SIG-M5 treated with dmso at 0.1 percent for 504 hours (cell line): ENCODE results near the gene GTF2H4.
"Not testable (repeated sequence)": the region's sequence is repeated elsewhere in the genome, so short reads cannot be mapped to it uniquely, and the experiment has no call there.

Experiments used
- DNase-seq: peaks from one replicate; lab custom pipeline; 2025; ENCODE audit not compliant: unreplicated experiment; lab: John Stamatoyannopoulos, UW

The GTF2H4 gene

DNA sequence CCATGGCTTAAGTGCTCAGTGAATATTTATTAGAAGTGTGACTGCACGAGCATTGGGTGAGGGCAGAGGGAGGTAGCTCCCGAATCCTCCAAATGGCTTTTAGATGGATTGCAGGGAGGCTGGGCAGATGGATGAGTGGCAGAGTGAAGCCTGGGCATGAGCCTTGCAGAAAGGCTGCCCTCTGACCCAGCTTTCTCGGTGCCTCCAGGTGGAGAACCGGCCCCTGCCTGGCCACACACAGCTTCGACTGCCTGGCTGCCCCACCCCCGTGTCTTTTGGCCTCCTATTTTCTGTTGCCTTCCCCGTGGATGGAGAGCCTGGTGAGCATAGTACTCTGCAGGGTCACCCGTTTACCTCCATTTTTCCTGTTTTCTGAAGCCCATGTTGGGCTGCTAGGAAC lies 9.5 kb downstream of the GTF2H4 start:
- DNase-seq = no peak

DNA sequence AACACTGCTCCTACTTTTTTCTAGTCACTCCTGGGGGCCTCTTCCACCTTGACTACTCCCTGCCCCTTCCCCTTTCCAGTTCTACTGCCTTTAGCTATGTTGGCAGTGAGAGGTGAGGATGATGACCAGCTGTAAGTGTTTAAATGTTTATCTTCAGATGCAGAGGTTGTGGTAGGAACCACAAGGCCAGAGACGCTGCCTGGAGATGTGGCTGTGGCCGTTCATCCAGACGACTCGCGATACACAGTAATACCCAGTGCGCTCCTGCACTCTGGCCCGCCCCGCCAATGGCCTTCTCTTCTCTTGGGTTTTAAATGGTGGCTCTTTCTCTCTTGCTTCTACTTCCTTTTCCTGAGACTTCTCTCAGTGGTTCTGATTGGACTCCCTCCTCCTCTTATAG lies 10.7 kb downstream of the GTF2H4 start:
- no peak for DNase-seq

DNA sequence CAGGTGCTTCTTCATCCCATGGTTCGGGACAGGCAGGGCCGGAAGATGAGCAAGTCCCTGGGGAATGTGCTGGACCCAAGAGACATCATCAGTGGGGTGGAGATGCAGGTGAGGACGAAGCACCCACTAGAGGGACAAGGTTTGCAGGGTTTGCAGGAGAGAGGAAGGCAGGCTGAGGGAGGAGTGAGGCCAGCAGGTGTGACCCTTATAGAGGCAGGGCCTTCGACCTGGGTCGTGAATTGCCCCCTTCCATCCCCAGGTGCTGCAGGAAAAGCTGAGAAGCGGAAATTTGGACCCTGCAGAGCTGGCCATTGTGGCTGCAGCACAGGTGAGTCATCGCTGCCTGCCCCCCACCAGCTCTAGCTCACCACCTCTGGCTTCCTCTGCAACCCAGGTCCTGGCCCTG lies 14.4 kb downstream of the GTF2H4 start:
- no peak for DNase-seq

DNA sequence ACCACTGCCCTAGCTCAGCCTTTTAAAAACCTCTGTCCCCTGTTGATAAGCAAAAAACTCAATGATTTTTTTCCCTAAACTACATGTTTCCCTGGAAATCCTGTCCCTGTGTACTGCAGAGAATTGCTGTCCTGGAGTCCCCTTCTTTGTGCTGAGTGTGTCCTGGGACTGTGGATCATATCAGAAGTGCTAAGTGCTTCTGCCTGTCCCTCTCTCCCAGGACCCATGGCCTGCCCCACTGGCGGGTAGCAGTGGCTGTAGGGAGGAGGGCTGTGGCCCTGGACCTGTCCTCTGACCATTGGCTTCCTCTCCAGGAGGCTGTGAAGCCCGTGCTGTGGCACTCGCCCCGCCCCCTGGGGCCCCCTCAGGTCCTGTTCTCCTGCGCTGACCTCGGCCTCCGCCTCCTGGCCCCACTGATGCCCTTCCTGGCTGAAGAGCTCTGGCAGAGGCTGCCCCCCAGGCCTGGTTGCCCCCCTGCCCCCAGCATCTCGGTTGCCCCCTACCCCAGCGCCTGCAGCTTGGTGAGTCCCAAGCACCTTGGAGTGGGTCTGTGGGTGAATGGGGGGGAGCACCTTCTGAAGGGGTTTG lies 16.1 kb downstream of the GTF2H4 start:
- not testable (repeated sequence) for DNase-seq

DNA sequence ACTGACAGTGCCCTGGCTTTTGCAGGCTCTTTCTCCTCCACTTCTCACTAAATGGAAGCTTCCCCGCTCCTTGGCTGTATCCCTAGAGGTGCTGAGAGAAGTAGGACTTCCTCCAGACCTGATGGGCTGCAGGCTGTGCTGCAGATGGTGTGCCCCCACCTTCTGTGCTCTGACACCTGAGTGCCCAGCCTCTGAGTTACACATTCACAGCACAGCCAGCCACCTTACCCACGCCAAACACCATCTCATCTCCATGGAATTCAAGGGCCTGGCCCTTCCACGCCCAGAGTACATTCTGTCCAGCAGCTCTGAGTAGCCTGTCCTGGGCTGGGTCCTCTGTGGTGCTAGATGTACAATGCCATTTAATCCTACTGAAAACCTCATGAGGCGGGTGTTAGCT lies 18.6 kb downstream of the GTF2H4 start:
- DNase-seq = no peak

DNA sequence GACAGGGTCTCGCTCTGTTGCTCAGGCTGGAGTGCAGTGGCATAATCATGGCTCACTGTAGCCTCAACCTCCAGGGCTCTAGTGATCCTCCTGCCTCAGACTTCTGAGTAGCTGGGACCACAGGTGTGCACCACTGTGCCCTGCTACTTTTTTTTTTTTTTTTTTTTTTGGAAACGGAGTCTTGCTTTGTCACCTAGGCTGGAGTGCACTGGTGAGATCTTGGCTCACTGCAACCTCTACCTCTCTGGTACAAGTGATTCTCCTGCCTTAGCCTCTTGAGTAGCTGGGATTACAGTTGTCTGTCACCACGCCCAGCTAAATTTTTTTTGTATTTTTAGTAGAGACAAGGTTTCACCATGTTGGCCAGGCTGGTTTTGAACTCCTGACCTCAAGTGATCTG lies 19.1 kb downstream of the GTF2H4 start:
- not testable (repeated sequence) for DNase-seq

DNA sequence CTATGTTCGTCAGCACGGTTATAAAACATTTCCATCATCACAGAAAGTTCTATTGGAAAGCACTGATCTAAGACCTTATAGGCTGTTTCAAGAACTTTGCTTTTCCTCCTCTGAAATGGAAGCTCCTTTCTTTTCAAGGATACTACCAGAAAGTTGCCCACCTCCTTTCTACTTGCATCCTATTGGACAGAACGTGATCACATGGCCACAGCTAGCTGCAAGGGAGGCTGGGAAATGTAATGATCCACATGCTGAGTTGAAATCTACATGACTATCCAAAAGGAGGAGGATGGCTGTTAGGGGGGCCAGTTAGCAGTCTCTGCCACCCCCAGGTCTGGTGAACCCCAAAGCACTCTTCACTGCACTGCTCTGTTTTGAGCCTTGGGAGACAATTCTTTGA lies 20.7 kb downstream of the GTF2H4 start:
- no peak for DNase-seq

DNA sequence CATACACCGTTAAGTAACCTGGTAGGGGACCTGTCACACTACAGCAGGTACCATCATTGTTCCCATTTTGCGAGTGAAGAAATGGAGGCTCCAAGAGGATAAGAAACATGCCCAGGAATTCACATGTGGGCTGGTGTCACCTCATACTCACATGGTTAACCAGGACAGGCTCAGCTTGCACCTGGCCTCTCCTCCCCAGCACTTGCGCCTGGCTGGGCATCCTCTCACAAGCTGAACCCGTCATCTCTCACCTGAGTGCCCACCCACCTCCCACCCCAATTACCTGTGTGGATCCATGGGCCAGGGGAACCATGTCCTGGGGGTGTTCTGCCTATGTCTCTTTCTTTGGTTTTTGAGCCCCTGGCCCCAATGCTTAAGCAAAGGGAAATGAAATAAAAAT lies 22.5 kb downstream of the GTF2H4 start:
- no peak for DNase-seq

DNA sequence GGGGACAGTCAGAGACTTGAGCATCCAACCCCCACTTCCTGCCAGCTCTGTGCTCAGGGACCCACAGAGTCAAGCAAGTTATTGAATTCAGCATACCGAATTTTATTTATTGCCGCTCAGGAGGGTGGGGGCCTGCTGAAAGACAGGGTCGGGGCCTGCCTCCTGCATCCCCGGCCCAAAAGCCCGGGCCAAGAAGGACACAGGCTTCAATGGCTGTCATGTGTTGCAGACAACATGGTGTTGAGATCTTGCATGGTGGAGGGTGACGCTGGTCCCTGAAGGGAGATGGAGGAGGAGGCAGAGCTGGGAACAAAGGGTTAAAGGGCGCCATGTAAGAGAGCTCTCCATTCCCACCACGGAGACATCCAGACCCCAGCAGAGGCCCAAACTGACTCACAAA lies 23.3 kb downstream of the GTF2H4 start:
- no peak for DNase-seq

DNA sequence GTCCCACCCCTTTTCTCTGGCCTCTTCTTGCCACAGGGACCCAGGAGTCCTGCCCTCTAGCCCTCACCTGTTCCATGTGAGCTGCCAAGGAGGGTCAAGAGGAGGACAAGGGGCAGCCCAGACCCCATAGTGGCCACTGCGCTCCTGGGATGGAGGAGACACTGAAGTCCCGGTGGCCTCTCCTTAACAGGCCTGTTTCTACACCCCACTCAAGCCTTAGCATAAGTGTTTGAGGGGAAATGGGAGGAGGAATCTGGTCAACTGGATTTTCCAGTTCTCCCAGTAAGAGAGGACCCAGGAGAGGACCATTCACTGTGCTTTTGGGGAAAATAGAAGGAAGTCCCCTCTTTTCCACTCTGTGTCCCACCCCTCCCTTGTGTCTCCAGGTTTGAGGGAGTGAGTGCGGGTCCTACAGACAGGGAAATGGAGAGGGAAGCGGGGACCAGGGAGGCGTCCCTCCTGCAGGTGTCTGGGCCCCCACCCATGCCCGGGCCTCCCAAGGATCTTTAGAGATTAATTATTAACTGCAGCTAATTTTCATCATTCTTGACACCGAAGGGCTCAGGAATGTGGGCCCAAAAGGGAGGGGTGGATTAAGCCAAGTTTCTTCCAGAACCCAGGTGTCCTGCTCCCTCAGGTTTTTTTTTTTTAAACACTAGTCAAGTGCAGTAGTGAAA lies 24.1 kb downstream of the GTF2H4 start, which contains the start of gene SFTA2:
Gene SFTA2 (minus strand): TSS at position 202 of the 677 bp plus-strand sequence. CDS start 74 bp downstream, at position 128.
- no peak for DNase-seq

DNA sequence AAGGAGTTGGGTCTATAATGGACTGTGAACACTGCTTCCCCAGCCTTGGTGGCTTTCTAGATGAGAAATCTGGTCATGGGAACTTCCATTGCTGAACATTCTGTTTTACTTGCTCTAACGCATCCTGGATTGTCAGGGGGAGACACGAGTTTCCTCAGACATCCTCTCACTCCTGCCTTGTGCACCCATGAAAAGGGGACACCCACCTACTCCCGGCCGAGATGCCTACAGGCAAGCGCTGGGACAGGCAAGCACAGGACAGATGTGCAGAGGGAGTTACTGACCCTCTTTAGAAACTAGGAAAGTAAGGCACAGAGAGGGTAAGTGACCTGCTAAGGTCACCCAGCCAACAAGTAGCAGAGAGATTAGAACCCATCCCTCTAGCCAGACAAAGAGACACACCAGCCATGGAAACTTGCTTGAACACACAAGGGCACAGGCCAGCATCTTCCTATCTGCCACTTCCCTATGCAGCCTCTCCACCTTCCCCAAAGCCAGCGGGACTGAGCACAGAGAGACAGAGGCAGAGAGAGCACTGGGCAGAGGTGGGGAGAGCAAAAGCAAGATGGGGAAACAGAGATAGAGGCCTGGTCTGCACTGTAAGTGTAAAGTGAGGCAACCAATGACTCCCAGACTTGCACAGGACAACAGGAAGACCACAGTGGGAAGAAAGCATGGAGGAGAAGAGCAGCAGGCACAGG lies 24.8 kb downstream of the GTF2H4 start:
- no peak for DNase-seq

DNA sequence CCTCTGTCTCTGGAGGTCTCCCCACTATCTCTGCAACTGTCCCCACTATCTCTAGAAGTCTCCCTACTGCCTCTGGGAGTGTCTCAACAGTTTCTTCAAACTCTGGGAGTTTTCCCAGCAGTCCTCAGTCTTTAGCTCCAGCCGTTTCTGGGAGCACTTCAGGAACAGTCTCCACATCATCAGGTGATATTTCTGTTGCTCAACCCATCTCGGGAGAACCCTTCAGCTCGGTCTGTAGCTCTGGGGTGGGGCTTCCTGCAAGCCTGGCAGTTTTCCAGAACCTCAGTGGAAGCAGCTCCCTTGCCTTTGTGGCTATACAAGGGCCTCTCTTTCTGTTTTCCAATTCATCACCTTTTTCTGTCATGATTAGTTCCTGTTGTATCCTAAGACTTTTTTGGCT lies 27.0 kb downstream of the GTF2H4 start:
- no peak for DNase-seq

DNA sequence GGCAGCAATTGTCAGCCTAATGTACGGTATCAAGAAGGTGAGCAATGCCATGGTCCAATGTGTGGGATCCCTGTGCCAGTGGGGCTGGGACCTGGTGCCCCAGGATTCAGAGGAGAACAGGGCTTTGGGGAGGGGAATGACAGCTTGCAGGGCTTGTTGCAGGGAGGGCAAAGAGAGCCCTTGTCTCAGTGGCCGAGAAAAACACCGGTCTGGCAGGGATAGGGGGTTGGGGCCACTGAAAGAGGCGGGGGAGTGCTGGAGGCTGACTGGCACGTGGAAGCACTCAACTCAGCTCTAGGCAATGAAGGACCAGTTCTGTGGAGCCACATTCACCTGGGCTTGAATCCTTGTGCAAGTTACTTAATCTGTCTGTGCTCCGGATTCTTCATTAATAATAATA lies 29.3 kb downstream of the GTF2H4 start:
- no peak for DNase-seq

DNA sequence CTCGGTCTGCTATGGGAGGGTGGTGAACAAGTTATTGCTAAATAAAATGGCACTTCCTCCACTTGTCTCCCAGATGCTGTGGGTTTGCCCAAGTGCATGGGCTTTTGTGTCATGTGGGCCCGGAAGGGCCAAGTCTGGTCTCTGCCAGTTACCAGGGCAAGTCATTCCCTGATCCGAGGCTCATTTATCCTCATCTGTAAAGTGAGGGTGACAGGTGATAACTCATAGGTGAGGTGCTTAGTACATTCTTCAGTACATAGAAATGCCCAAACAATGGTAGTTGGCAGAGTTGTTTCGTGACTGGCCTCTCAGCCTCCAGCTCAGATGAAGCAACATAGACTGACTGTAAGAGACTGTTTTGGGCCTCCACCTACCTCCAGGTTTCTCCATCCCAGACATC lies 30.7 kb downstream of the GTF2H4 start:
- no peak for DNase-seq

DNA sequence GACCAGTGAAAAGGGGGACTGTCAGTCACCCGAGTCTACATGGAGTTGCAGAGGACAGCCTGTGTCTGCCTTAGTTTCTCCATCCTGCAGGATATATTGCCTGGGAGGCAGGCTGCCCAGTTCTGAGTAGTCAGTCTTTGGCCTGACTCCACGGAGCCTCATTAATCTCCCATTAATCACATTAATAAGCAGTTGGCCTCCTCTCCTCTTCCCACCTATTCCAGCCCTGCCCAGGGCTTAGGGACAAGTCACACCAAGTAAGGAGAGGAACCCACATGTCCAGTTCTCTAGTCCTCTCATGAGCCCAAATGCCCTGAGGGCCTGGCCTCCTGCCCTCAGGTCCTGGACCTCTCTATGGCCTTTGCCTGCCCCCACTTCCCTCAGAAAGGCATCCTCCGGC lies 31.5 kb downstream of the GTF2H4 start:
- no peak for DNase-seq

DNA sequence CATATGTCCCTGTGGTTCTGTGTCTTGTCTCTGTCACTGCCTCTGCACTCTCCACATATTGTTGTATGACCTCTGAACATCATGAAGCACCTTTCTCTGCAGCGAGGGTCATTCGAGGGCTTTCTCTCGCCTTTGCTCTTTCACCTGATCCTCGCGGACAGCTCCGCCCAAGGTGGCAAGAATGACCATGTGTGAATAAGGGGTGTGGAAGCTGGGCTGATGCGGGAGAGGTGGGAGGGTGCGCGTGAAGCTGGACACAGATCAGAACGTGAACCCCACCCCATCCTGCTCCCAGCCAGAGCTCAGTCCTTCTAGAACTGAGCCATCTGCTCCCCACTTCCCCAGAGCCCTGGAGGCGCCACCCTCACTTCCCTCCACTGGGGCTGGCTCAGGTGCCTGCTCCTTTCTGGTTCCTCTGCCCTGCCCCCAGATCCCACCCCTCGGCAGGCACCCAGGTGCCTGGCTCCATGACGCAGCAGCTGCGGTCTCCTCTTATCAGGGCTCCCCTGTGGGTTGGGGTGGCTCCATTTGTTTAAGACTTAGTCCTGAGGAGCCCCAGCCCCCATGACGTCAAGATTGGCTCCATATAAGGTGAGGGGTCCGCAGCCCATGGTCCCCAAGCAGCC lies 32.5 kb downstream of the GTF2H4 start, which contains the start of gene MUCL3:
Gene MUCL3 (plus strand): TSS at position 613 of the 626 bp plus-strand sequence. CDS start 27 bp downstream, outside the sequence.
- DNase-seq = no peak

DNA sequence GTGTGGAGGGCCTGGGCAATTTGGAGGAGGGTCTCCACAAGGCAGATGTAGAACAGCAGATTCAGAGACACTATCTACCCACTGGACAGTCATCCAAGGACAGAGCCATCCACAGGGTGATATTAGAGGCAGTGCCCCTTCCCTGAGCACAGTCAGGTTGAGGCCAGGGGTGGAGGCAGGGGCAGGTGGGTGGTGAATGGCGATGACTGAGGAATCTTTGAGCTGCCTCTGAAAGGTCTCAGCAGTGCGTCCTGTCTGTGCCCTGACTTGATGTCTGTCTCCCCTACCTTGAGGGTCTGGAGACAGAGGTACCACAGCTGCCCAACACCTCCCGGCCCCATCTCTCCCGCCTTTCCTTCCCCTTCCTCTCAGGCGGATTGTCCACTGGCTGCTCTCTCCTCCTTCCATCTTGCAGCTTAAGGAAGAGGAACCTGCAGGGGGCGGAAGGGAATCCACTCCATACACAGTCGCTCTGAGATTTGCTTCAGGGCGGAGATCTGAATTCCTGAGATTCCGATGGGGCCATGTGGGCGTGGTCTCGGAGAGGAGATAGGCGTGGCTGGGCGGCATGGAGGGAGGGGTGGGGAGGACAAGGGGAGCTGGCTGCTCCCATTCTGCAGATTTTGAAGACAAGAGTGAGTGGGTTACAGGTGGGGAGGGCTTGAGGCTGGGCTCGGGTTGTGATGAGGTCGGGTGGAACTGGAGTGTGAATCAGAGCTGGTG lies 34.5 kb downstream of the GTF2H4 start:
- peak; percentile 16 for DNase-seq

DNA sequence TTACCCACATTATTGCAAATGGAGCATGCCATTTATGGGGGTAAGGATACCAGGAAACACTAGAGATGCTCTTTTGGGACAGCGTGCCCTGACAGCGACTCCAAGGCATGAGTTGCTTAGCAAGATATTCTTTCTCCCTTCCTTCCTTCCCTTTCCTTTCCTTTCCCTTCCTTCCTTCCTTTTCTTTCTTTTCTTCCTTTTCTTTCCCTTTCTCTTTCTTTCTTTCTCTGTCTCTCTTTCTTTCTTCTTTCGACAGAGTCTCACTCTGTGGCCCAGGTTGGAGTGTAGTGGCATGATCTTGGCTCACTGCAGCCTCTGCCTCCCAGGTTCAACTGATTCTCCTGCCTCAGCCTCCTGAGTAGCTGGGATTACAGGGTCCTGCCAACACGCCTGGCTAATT lies 36.0 kb downstream of the GTF2H4 start:
- no peak for DNase-seq

DNA sequence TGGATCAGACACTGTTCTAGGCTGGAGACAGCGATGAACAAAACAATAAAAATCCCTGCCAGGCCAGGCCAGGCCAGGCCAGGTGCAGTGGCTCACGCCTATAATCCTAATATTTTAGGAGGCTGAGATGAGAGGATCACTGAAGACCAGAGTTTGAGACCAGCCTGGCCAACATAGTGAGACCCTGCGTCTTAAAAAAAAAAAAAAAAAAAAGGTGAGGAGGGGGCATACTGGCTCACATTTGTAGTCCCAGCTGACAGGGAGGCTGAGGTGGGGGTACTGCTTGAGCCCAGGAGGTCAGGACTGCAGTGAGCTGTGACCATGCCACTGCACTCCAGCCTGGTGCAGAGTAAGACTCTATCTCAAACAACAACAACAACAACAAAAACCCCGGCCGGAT lies 37.3 kb downstream of the GTF2H4 start:
- DNase-seq = no peak

DNA sequence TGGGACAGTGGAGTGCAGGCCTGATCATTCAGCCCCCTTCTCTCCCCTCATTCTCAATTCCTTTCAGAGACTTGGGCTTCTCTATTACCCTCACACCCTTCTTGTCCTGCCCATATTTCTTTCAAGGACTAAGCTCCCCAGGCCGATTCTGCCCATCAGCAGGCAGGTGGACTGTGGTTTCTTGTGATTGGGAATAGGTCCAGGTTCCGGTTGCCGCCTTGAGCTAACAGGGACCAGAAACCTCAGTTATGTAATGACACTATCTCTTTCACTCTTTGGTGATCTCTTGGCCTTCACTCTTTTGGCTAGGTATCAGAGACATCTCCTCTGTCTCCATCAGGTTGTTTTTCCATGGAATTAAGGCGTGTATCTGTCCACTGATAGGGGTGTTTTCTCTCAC lies 39.2 kb downstream of the GTF2H4 start:
- no peak for DNase-seq

DNA sequence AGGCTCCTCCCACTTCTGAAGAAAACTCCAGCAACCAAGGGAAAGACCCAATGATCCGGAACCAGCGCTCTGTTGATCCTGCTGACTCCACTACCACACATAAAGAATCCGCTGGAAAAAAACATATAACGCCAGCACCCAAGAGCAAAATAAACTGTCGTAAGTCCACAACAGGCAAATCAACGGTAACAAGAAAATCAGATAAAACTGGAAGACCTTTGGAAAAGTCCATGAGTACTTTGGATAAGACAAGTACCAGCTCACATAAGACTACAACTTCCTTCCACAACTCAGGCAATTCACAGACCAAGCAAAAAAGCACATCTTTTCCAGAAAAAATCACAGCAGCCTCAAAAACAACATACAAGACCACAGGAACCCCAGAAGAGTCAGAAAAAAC lies 40.8 kb downstream of the GTF2H4 start:
- no peak for DNase-seq
